COLO668 (cell line): ENCODE results near the gene UBE2F.
"Not testable (repeated sequence)": the region's sequence is repeated elsewhere in the genome, so short reads cannot be mapped to it uniquely, and the experiment has no call there.

ENCODE experiments used
- DNase-seq: peaks from one replicate; lab custom pipeline; 2025; ENCODE audit not compliant: unreplicated experiment; lab: John Stamatoyannopoulos, UW

The UBE2F gene

GRCh38 chr2:238013806-238014205 is 47.0 kb downstream of the UBE2F start:
- no peak for DNase-seq

- DNase-seq, result no peak
These were observed 48.9 kb downstream of the UBE2F start for GRCh38 chr2:238015705-238016104.

DNA sequence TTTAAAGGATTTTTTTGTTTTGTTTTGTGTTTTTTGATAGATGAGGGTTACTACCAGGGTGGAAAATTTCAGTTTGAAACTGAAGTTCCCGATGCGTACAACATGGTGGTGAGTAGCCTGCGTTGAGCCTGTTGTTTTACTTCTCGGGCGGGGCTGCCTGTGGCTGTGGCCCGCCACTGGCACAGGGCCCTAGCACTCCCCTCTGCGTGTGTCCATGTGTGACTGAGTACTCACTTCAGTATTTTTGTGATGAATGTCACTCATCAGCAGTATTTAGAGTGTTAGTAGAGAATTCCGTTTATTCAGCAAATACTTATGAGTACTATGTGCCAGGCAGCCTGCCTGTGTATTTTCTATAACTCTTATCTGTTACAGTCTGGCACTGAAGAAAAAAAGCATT is 49.7 kb downstream of the UBE2F start:
- peak; percentile 9 for DNase-seq

- DNase-seq, result no peak
These were observed 53.1 kb downstream of the UBE2F start for GRCh38 chr2:238019962-238020361.

DNA sequence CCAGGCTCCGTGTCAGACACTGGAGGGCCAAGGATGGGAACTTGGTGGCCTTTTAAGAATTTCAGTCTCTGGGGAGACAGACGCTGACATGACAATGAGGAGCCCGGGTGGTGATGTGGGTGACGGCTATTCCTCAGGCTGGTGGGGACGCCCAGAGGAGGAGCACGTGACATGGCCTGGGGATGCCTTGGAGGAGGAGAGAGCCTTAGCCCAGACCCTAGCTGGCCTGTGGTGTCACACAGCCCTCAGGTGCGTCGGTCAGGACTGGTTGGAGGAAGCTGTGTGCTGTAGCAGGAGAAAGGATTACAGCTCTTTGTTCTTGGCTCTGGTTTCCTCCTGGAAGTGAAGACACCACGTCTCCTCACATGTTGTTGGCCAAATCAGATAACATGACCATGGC is 54.0 kb downstream of the UBE2F start:
- no peak for DNase-seq

DNA sequence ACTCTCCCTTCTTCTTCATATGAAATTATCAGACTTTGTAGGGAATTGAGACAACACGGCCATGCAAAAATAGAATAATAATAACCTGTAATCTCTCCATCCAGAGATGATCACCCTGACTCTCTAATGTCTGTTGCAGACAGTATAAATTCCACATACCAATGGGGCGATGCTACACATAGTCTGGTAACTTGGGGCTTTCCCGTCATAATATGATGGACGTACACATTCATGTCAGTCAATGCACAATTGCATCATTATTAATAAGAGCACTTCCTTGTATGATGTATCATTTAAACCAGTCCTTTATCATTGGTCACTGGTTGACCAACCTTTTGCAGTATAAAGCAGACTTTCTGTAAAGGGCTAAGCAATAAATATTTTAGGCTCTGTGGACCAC is 54.5 kb downstream of the UBE2F start:
- DNase-seq, result no peak

DNA sequence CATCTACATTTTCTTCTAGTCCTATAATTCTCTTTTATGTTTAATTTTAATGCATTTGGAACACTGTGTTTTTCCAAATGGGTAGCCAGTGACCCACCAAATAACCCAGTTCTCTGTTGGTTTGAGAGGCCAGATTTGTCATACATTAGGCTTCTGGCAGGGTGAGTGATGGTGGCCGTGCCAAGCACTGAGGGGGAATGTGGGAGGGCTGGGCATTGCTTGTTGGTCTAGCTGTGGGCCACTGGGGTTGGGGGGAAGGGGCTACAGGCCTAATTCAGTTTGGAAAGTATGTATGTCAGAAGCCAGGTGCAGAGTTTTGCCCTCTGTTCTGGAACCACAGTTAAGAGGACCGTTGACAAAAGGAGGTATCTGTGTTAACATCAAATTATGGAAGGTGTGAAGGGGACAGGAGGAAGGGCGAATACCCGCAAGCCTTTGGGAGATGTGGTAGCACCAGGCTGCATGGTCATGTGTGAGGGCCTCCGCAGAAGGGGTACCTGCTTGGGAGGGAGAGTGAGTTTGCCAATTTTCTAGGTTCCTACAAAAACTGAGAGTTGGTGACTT is 55.9 kb downstream of the UBE2F start:
- DNase-seq, result no peak

DNA sequence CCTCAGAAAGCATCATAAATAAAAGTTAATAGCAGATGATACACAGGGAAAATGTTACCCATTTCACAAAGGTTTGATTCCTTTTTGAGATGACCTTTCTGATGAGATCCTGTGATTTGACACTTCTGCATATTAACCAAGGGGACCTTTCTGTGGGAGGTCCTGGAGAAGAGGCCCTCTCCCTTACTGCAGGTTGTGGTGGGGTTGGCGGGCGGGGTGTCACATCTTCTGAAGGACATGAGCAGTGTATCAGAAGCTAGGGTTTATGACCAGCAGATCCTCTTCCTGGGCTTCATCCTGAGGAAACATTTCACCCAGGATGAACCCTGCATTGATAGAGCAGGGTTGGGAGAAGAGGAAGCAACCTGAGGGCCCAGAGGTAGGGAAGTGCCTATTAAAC is 56.8 kb downstream of the UBE2F start:
- DNase-seq, result no peak

DNA sequence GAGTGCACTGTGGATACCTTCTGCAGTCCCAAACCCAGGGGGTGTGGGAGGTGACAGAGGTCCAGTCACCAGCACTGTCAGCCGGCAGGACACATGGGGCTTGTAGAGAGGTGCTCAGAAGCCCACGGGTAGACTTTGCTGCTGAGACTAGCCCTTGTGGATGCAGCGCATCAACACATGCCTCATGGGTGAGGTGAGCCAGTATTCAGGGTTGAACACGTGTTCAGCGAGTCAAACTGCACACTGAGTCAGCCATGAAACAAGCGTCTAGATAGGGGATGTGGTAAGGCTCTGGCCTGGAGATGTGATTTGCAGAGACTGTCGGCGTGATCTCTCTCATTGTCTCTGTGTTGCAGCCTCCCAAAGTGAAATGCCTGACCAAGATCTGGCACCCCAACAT is 58.2 kb downstream of the UBE2F start:
- no peak for DNase-seq

DNA sequence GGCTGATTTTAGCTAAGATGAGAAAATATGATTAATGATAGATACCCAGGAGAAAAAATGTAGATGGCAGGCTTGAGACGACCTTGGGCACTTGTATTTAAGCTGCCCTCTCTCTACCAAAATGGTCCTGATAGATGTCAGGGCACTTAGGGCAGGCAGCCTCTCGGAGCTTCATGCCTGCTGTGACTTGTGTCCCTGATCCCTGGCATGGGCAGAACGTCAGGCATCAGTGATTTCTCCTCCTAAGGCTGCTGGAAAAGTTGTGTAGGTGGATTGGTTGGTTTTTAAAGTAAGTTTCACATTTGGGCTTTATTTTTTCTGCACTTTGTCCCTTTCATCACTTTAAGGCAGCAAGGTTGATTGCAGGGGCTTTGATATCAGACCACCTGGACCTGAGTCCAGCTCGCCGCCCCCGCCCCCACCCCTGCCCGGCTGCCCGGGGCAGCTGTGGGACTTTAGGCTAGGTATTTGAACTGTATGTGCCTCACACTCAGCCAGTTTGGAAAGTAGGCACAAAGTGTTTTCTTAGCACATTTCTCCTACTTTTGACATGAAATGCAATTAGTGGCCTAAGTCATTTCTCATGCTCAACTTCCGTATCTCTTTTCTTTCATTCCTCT is 59.0 kb downstream of the UBE2F start:
- no peak for DNase-seq

- DNase-seq, result no peak
These were observed 60.2 kb downstream of the UBE2F start for GRCh38 chr2:238027058-238027457.

GRCh38 chr2:238027591-238028415 is 61.0 kb downstream of the UBE2F start:
- no peak for DNase-seq

- no peak for DNase-seq
These were observed 63.0 kb downstream of the UBE2F start for GRCh38 chr2:238029853-238030252.

DNA sequence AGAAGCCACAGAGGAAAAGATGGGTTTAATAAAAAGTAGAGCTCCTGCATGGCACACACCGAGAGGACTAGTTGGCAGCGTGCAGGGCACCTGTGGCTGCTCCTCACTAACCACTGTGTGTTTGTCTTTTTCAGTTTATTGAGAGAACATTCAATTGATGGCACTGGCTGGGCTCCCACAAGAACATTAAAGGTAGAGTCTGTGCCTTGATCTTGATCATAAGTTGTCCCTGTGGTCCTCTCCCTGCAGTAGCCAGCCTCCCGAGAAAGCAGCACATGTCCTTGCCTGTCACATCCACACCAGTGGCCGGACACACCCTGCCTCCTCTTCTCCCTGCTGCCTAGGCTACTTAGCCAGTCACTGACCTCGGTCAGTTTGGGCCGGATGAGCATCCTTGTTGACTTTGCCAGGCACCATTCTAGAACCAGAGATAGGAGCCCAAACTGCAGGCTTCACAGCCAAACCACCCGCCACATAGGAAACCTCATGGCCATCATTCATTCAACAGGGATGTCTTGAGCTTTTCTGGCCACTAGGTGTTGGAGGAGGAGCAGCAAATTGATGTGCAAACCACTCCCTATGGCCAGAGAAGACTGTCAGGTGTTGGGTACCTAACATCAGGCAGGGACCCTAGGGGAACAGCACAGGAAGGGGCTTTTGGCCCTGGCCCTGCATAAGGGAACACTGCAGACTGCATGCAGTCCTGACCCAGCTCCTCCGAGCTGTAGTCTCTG is 63.8 kb downstream of the UBE2F start:
- DNase-seq, result no peak

GRCh38 chr2:238031751-238032150 is 64.9 kb downstream of the UBE2F start:
- DNase-seq, result no peak

DNA sequence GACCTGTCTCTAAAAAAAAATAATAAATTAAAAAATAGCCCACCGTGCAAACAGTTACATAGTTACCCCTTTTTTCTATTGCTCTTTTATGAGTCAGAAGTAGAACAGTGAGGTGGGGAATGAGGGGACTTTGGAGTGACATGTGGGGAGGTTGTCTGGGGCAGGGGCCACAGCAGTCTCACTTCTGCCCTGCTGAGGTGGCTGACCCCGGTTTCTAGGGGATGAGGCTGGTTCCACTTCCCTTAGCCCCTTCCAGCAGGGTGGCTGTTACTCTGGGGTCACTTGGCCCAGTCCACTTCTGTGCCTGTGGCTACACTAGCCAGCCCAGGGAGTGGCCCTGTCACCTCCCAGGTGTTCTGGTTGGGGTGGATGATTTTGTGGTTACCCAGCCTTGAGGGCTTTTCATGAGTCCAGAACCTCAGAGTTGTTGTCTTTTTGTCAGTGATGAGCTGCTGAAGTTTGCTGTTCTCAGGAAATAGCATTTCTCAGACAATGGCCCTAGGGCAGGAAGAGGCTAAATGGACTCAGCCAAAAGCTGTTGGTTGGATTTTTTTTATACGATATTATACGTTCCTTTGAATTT is 66.0 kb downstream of the UBE2F start:
- no peak for DNase-seq

DNA sequence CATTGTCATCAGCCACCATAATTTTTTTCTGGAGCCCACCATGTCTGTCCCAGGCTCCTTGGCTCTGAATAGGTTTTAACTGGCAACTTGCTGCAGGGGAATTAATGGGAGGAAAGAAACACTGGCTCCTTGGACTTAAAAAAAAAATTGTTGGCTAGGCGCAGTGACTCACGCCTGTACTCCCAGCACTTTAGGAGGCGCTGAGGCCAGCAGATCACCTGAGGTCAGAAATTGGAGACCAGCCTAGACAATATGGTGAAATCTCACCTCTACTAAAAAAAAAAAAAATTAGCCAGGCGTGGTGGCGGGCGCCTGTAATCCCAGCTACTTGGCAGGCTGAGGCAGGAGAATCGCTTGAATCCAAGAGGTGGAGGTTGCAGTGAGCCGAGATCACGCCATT is 67.2 kb downstream of the UBE2F start:
- not testable (repeated sequence) for DNase-seq

DNA sequence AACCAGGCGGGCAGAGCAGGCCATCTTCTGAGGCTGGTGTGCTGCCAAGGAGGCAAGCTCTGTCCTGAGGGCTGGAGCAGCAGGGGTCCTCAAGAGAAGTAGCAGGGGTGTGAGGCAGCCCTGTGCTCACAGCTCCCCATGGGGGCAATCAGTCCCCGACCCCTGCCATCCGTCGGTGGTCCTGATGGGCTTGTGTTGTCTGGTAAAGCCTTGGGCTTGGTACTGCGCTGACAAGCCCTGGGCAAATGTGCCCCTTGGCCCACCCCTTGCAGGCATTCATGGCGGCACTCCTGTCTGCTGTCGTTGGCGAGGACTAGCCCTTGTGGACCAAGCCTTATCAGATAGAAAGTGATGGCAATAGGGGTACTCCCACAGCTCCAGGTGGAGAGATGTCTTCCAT is 71.4 kb downstream of the UBE2F start:
- no peak for DNase-seq

GRCh38 chr2:238039151-238039550 is 72.3 kb downstream of the UBE2F start:
- no peak for DNase-seq

DNA sequence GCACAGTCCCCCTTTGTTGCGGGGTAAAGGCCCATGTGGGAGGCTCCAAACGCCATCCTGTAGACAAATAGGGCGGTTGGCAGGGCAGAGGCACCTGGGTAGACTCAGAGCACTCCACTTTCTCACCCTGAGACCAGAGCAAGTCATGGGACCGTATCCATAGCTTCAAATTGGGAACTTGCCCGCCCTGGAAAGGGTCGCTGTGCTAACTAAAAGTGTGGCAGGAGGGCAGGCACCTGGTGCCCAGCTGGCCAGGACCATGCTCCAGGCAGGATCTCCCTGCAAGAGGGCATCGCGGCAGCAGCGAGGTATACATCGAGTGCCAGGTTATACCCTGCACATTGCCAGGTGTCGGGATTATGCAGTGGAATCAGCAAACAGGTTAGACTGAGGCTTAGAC is 73.2 kb downstream of the UBE2F start:
- no peak for DNase-seq

DNA sequence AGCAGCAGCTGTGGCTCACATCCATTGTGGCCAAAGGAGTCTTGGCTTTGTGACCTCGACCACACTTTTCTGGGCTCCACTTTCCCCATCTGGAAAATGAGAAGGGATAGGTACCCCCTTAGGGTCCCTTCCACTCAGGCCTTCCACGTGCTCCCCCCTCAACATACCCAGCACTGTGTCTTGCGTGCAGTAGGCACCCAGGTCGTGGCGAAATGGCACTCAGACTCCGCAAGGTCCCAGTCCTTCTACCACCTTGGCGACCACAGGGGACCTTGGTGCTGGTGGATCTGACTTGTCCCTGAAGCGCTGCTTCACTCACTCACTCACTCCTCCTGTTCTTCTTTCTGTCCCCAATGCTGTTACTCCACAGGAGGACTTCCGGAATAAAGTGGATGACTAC is 74.1 kb downstream of the UBE2F start:
- DNase-seq, result no peak
